ENCODE results near the gene CBX7. TPM values are rescaled to one million over a fixed set of nuclear protein-coding genes. Genes with fewer than 3 reads are reported as not detected.
A peak's percentile ranks its signal among the peaks of the same experiment; 100 is the strongest.

The CBX7 gene
- total RNA-seq, 2 experiments from 2014 or later: 48.6 to 49.1 TPM

GRCh38 chr22:39153220-39153717 is 789 bp upstream of the CBX7 start:
- Mint-ChIP-seq H3K27me3 (no peaks in the 10 kb centered on the region), H3K36me3 (ENCODE audit: low read depth) (peaks cover 29% of the 10 kb centered on the region), H3K27ac (peak overlapping the region; percentile 85), H3K4me3 (peak overlapping the region; percentile 94), H3K9me3 (no peaks in the 10 kb centered on the region), H3K4me1 (ENCODE audit: low read depth) (peaks cover 34% of the 10 kb centered on the region)
- Histone ChIP-seq H3K27ac (ENCODE audit: low read depth in 1 of 2, low read length in 2 of 2) (peak overlapping the region; percentile 83 to 86), H3K4me1 (ENCODE audit: insufficient read depth, low read length) (peaks cover 48% of the 10 kb centered on the region), H3K36me3 (ENCODE audit: insufficient read depth, low read length) (peaks cover 19% of the 10 kb centered on the region), H3K27me3 (ENCODE audit: control insufficient read depth in 1 of 2, insufficient read depth in 2 of 2, low read length in 2 of 2) (no peaks in the 10 kb centered on the region), H3K4me3 (ENCODE audit: low read length) (peak overlapping the region; percentile 90), H3K9me3 (ENCODE audit: control insufficient read depth in 1 of 2, insufficient read depth in 1 of 2, low read length in 2 of 2) (no peaks in the 10 kb centered on the region)
- ChIA-PET CTCF (interaction anchor here (1.4 to 1.8 kb wide), 2 partner anchors 18 to 166 kb away, joined by 3 to 8 read pairs; partner anchors contain the start of gene RPL3), POLR2A (interaction anchor here (0.6 to 8.6 kb wide), 18 partner anchors 10 to 891 kb away, joined by 3 to 156 read pairs (median 3); partner anchors contain the start of genes CBX6, GTPBP1, RPL3 and TAB1)
- DNase-seq: peak in 3 of 14 experiments; percentile 36 to 58 (median 41)
- no peak for TF ChIP-seq CTCF (IDR thresholded peaks at IDR 0.05)
- no peak for ATAC-seq (ENCODE audit: poor library complexity)
- intact Hi-C loops (cut with DNase I, micrococcal nuclease): loop anchor here (5.0 to 10.0 kb wide), 7 partner anchors 89 to 892 kb away; partner anchors contain the start of genes CBX6 (in 1 of the 2), CSNK1E (in 1 of the 2), PDGFB (in 1 of the 2) and RPL3 (in 1 of the 2)

- intact Hi-C loops (cut with DNase I, micrococcal nuclease): loop anchor here (1.0 to 10.0 kb wide), 9 partner anchors 90 to 893 kb away; partner anchors contain the start of genes CBX6 (in 2 of the 2), RPL3 (in 2 of the 2), CSNK1E (in 1 of the 2) and PDGFB (in 1 of the 2)
- DNase-seq: peak in 1 of 14 experiments; percentile 35
- POLR2A ChIA-PET: interaction anchor here (0.8 to 8.6 kb wide), 14 partner anchors 9 to 892 kb away, joined by 3 to 156 read pairs (median 5); partner anchors contain the start of genes CBX6, GTPBP1, NPTXR and RPL3
- no peak for TF ChIP-seq CTCF (IDR thresholded peaks at IDR 0.05)
- Histone ChIP-seq H3K27me3 (ENCODE audit: control insufficient read depth in 1 of 2, insufficient read depth in 2 of 2, low read length in 2 of 2) (no peaks in the 10 kb centered on the region), H3K4me1 (ENCODE audit: insufficient read depth, low read length) (peaks cover 60% of the 10 kb centered on the region), H3K36me3 (ENCODE audit: insufficient read depth, low read length) (peaks cover 26% of the 10 kb centered on the region), H3K27ac (ENCODE audit: low read depth in 1 of 2, low read length in 2 of 2) (peak overlapping the region; percentile 78 to 80), H3K9me3 (ENCODE audit: control insufficient read depth in 1 of 2, insufficient read depth in 1 of 2, low read length in 2 of 2) (no peaks in the 10 kb centered on the region), H3K4me3 (ENCODE audit: low read length) (peak overlapping the region; percentile 94)
- no peak for ATAC-seq (ENCODE audit: poor library complexity)
- peak overlapping the region; percentile 100 for H3K27ac Mint-ChIP-seq
- no peaks in the 10 kb centered on the region for H3K27me3 Mint-ChIP-seq
- H3K36me3 Mint-ChIP-seq (ENCODE audit: low read depth): peaks cover 35% of the 10 kb centered on the region
- H3K4me1 Mint-ChIP-seq (ENCODE audit: low read depth): peaks cover 45% of the 10 kb centered on the region
- CTCF ChIA-PET: interaction anchor here (0.9 to 1.5 kb wide), 4 partner anchors 149 to 282 kb away, joined by 3 to 7 read pairs (median 4); partner anchors contain the start of gene RPL3
- H3K9me3 Mint-ChIP-seq: no peaks in the 10 kb centered on the region
- peak overlapping the region; percentile 89 for H3K4me3 Mint-ChIP-seq
Measured at GRCh38 chr22:39152024-39152510, 413 bp downstream of the CBX7 start.

DNA sequence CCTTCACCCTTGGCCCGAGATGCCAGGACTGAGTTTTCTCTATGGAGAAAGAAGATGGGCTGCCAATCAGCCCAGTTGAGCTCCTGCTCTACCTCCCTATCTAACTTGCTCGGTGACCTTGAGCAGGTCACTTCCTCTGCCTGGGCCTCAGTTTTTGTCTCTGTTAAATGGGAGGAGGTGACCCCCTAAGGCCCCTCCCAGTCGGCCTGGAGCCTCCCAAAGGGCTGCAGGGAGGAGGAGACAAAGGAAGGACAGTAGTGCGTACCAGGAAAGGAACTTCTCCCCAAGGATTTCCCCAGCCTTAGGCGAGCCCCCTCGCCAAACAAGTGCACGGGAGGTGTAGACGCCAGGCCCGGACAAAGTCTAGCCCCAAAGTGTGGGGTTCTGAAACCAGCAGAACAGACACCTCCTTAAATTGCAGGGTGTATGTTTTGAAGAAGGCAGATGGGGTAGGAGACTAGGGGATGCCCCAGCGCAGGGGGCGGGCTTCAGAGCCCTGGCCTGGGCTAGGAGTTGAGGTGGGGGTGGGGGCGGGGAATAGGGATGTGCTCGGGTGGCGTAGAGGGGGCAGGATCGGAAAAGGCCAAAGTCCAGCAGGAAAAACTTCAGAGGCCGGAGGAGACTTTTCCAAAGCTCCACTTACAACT is 1.0 kb downstream of the CBX7 start:
- peak overlapping the region; percentile 89 for H3K4me3 Mint-ChIP-seq
- H3K27me3 Mint-ChIP-seq: no peaks in the 10 kb centered on the region
- Histone ChIP-seq H3K9me3 (ENCODE audit: control insufficient read depth in 1 of 2, insufficient read depth in 1 of 2, low read length in 2 of 2) (no peaks in the 10 kb centered on the region), H3K4me3 (ENCODE audit: low read length) (peak overlapping the region; percentile 94), H3K36me3 (ENCODE audit: insufficient read depth, low read length) (peaks cover 29% of the 10 kb centered on the region), H3K27me3 (ENCODE audit: control insufficient read depth in 1 of 2, insufficient read depth in 2 of 2, low read length in 2 of 2) (no peaks in the 10 kb centered on the region), H3K4me1 (ENCODE audit: insufficient read depth, low read length) (peaks cover 66% of the 10 kb centered on the region), H3K27ac (ENCODE audit: low read depth in 1 of 2, low read length in 2 of 2) (peak overlapping the region; percentile 78 to 80)
- intact Hi-C loops (cut with DNase I, micrococcal nuclease): loop anchor here (5.0 to 10.0 kb wide), 7 partner anchors 91 to 893 kb away; partner anchors contain the start of genes CBX6 (in 1 of the 2), CSNK1E (in 1 of the 2), PDGFB (in 1 of the 2) and RPL3 (in 1 of the 2)
- no peak for ATAC-seq (ENCODE audit: poor library complexity)
- no peaks in the 10 kb centered on the region for H3K9me3 Mint-ChIP-seq
- POLR2A ChIA-PET: interaction anchor here (0.5 to 8.6 kb wide), 12 partner anchors 8 to 893 kb away, joined by 3 to 156 read pairs (median 6); partner anchors contain the start of genes CBX6, GTPBP1, NPTXR and RPL3
- CTCF ChIA-PET: interaction anchor here (0.8 to 3.1 kb wide), 5 partner anchors 20 to 282 kb away, joined by 3 to 16 read pairs (median 4); no protein-coding TSS in a partner anchor
- H3K36me3 Mint-ChIP-seq (ENCODE audit: low read depth): peaks cover 39% of the 10 kb centered on the region
- H3K4me1 Mint-ChIP-seq (ENCODE audit: low read depth): peaks cover 48% of the 10 kb centered on the region
- peak overlapping the region; percentile 100 for H3K27ac Mint-ChIP-seq
- DNase-seq: peak in 2 of 14 experiments; percentile 51 to 66
- no peak for TF ChIP-seq CTCF (IDR thresholded peaks at IDR 0.05)

Data from CD4-positive, alpha-beta T cell (primary cell).